ENCODE measurements around the gene KMT2E.
"Not testable (repeated sequence)": the region's sequence is repeated elsewhere in the genome, so short reads cannot be mapped to it uniquely, and the experiment has no call there.

Gene KMT2E, protein sequence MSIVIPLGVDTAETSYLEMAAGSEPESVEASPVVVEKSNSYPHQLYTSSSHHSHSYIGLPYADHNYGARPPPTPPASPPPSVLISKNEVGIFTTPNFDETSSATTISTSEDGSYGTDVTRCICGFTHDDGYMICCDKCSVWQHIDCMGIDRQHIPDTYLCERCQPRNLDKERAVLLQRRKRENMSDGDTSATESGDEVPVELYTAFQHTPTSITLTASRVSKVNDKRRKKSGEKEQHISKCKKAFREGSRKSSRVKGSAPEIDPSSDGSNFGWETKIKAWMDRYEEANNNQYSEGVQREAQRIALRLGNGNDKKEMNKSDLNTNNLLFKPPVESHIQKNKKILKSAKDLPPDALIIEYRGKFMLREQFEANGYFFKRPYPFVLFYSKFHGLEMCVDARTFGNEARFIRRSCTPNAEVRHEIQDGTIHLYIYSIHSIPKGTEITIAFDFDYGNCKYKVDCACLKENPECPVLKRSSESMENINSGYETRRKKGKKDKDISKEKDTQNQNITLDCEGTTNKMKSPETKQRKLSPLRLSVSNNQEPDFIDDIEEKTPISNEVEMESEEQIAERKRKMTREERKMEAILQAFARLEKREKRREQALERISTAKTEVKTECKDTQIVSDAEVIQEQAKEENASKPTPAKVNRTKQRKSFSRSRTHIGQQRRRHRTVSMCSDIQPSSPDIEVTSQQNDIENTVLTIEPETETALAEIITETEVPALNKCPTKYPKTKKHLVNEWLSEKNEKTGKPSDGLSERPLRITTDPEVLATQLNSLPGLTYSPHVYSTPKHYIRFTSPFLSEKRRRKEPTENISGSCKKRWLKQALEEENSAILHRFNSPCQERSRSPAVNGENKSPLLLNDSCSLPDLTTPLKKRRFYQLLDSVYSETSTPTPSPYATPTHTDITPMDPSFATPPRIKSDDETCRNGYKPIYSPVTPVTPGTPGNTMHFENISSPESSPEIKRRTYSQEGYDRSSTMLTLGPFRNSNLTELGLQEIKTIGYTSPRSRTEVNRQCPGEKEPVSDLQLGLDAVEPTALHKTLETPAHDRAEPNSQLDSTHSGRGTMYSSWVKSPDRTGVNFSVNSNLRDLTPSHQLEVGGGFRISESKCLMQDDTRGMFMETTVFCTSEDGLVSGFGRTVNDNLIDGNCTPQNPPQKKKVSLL (N-terminal part only)
- 45.2 to 218 (median 80.0) reads per million in 17 experiments for total RNA-seq

DNA sequence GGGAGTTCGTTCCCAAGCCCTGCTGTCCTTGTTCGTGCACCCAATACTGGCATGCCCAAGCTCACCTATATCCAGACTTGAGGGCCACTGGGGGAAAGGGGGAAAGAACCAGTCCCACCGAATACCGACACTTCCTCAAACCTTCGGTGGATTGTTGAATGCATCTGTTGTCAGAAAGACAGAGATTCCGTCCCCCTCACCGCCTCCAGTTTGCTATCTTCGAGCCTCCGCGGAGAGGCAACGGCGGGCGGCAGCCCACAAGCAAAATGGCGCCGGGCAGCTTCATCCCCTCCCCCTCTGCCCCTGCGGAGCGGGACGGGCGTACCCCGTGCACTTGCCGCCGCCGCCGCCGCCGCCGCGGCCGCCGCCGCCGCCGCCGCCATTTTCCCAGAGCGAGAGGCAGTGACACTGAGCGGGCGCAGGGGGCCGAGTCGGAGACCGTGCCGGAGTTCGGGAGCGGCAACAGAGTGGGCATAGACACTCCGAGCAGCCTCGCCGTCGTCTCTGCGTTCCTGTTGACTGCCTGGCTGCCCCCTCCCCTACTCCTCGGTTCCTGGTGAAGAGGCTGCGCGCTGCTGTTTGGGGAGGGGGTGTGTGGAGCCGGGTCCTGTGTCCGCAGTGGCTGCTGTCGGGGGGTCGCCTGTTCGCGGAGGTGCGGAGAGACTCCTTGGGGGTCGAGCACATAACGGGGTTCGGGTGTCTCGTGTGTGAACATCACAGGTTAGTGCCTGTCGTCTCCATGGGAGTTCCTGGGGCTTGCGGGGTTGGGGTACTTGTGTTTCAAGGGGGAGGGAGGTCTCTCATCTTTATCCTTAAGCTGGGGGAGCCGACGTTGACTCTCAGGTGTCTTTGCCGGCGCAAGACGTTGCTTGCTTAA is at the start of gene KMT2E:
KMT2E (plus strand) TSS at position 390 of the 877 bp plus-strand sequence. CDS start 26,748 bp downstream, outside the sequence.
- peak; percentile 93 to 97 (median 96) for DNase-seq

DNA sequence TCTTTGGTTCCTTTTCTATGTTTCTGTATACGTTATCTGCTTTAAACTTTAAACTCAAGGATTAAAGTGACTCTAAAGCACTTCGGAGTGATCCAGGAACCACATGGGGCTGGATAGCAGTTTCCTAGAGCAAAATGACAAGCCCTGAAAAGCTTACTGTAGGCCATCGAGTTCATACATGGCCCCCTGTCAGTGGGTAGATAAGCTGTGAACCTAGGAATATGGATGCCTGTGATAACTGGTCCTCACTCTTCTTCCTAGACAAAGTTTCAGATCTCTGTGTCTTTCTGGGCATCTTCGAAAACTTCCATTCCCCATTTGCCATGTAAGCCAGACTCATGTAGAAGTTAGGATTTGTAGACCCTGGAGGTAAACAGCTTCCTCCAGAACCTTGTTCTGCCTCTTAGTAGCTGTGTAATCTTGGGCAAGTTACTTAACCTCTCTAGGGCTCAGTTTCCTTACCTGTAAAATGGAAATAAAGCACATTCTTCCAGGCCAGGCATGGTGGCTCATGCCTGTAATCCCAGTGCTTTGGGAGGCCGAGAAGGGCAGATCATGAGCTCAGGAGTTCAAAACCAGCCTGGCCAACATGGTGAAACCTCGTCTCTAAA is 49.3 kb upstream of the KMT2E start:
- no peak for DNase-seq

DNA sequence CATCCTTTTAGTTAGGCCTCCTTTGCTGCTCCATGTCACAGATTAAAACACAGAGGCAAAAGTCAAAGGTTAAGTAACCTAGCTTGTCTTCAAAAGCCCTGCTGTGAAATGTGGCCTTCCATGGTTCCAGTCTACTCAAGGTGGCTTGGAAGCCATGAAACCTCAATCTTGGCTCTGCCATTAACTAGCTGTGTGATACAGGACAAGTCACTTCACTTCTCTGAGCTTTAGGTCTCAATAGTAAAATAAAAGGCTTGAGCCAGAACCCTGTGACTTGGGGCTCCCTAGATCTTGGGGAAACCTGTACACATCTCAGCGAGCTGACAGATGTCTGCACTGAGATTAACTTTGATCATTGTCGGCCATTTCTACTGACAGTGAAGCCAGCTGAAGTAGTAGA is 48.0 kb upstream of the KMT2E start:
- DNase-seq: no peak

DNA sequence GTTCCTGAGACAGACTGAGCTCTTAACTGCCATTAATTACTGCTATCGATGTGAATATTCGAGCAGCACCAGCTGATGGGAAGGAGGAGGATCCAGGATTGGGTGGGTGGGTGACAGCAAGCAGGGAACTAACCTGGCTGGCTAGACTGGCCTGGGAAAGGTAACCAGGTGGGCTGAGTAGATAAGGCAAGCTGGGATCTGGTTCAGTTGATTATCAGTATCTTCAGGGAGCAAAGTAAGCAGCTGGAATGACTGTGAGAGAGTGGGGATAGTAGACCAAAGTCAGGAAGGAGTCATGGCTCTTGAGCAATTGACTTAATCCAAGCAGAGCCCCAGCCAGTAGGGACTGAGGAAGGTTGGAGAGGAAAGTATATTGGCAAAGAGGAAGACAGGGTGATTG is 46.9 kb upstream of the KMT2E start:
- no peak for DNase-seq

DNA sequence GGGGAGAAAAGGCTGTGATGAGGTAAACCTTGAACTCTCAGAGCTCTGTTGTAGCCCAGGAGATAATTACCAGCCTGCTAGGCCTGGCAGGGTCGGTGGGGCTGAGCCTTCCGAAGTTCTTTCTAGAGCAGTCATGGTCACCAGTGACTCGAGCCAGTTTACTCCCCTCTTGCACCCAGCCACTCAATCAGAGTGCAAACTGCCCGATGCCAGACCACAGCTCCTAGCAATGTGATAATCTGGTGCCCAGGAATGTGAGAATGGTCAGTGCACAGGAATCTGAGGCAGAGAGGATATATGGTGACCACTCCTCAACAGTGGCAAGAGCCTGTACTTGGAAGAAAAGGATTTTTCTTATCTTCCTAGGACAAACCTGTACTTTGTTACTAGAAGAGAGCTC is 46.4 kb upstream of the KMT2E start:
- no peak for DNase-seq

DNA sequence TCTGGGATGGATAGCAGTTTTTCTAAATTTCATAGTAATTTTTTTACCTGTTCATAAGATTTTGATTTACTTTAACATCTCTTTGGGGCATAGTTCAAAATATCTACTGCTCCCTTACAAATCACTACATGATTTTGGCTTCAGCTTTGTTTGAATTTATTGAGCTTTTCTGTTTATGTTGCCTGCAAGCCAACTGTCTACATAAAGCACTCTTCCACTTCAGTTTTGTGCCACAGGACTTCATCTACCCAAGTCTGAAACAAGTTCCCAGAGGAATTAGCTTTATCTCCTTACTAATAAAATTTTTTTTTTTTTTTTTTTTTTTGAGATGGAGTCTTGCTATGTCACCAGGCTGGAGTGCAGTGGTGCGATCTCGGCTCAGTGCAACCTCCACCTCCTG is 45.4 kb upstream of the KMT2E start:
- DNase-seq: no peak

DNA sequence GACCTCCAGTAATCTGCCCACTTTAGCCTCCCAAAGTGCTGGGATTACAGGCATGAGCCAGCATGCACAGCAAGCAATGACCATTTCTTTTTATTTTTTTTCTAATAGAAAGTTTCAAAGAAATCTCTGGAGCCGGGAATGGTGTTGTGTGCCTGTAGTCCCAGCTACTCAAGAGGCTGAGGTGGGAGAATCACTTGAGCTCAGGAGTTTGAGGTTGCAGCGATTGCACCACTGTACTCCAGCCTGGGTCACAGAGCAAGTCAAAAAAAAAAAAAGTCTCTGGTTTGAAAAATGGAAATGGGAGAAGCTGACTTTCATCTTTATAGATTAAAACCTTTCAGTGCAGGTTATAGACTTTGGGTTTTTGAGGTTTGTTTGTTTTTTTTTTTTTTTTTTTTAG is 44.8 kb upstream of the KMT2E start:
- DNase-seq: no peak

DNA sequence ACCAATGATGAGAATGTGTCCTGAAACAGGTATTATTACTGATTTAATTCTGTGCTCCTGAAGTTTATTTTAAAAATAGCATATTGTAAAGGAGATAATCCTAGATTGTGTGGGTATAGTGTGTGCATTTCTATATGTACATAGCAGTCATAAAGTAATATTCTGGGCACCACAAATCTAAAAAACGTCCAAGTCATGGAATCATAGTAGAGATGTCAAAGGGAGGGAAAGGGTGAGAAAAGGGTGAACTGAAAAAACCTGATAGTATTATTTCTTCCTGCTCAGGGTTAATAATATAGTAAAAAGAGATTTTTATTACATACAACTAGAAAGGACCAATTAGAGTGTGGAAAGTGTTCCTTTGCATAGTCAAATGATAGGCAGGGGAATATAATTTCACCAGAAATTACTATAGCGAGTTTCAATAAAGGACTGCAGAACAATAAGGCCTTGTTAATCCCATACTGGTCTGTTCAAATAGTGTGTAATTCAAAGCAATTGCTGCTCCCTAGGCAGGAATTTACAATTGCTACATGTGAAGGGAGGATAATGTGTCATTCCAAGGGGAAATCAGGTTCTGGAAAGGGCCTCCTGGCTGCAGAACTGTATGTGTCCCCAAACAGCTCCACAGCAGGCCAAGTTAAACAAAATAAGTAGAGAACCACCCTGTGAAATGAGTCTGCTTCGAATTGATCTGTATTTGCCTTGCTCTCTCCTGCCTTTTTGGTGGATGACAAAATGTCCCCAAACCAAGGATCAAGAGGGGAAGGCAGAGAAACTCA is 42.5 kb upstream of the KMT2E start:
- no peak for DNase-seq

DNA sequence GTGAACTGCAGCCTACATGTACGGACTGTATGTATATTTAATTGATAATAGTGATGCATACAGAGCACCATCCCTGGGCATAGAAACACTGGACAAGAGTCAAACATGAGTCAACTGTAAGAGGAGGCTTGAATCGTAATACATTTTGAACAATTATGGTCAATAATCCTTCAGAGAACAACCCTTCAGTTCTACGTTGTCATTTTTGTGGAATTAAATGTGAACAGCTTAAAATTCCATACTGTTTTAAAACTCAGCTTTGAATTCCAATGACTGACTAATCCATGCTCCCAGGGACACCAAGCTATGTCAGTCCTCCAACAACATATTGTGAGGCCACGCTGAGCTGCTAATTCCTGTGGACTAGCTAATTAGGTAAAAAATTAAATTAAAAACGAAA is 41.5 kb upstream of the KMT2E start:
- DNase-seq: no peak

DNA sequence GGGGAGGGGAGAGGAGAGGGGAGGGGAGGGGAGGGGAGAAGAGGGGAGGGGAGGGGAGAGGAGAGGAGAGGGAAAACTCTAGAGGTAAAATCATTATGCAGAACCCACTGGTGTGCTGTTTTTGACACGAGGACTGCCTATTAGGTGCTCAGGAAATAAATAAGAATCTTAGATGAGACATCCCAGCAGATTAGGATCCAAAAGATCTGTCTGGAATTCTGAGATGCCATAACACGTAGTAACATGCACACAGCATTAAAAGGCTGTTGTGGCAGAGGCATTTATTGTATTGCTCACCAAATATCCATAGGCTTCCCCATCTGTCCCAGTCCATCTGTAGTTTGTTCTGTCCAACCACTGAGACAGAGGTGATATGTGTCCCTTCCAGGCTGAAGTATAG is 40.8 kb upstream of the KMT2E start:
- DNase-seq: no peak

DNA sequence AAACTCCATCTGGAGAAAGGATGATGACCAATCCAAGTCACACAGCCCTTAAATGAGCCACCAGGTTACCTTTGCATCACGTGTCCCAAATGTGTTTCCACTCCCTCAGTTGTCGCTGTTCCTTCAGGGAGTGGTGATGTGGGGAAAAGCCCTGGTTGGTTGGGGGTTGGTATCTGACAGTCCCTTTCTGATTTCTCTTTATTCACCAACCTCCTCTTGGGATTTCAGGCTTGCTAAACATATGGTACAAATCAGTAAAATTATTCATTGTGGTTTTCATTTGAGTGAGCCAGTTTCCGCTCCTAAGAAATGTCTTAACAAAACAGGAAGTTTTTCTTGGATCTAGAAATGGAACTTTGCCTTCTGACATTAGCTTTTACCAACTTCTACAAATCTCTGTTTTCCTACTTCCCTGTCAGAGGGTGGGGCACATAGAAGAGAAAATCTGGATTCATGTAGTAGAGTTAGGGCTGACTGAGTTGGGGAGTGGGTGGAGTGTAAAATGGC is 40.0 kb upstream of the KMT2E start:
- peak; percentile 60 to 89 (median 72) for DNase-seq

DNA sequence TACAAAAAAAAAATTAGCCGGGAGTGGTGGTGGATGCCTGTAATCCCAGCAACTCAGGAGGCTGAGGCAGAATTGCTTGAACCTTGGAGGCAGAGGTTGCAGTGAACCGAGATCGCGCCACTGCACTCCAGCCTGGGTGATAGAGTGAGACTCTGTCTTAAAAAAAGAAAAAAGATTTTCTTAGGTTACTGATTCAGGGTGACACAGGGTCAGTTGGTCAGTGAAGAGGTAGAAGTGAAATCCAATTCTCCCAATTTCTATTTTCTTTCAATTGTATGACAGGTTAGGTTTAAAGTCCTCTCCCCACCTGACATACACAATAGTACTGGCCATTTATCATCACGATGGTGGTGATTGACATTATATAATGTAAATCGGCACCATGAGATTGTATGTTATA is 38.5 kb upstream of the KMT2E start:
- DNase-seq: not testable (repeated sequence)

DNA sequence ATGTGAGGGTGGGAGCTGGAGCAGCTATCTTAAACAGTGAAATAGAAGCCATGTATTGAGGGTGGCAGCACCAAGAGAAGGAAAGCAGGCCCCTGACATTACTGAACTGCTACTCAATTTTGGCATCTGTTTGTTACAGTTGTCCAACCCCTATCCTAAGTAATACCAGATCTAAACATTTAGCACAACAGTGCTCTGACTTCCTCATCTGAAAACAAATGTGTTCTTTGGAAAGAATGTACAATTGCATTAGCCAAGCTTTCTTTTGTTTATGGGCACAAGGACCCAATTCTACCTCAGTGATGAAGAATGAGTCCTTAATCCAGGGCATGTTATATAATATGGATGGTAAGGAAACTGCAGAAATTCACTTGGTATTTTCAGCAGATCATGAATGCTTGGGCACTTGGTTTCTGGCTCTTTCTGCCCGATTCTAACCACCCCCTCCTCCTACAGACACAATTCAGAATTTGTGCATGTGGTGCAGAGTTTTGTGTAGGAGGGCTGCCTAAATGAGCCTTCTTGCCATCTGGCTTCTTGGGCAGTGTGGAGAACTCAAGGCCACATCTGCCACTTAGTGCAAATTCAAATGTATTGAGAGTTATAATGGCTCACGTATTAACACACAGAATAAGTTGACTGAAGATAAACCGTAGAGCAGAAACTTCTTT is 36.9 kb upstream of the KMT2E start:
- DNase-seq: peak in 3 of 4 experiments; percentile 51 to 61 (median 53)

DNA sequence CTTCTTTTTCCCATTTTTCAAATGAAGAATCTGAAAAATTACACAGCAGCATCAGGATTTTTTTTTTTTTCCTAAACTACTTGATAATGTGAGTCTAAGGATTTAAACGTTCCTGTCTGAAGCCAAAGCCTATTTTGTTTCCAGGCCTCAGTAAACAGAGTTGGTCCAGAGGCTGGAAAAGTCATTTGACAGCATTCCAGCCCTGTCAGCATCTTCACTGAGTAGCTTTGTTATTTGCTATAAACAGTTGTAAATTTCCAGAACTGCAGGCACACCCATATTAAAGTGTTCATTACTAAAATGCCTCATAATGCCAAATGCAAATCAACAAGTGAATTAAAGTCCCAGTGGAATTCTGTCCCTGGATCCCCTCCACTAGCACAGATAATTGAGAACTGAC is 35.5 kb upstream of the KMT2E start:
- DNase-seq: no peak

DNA sequence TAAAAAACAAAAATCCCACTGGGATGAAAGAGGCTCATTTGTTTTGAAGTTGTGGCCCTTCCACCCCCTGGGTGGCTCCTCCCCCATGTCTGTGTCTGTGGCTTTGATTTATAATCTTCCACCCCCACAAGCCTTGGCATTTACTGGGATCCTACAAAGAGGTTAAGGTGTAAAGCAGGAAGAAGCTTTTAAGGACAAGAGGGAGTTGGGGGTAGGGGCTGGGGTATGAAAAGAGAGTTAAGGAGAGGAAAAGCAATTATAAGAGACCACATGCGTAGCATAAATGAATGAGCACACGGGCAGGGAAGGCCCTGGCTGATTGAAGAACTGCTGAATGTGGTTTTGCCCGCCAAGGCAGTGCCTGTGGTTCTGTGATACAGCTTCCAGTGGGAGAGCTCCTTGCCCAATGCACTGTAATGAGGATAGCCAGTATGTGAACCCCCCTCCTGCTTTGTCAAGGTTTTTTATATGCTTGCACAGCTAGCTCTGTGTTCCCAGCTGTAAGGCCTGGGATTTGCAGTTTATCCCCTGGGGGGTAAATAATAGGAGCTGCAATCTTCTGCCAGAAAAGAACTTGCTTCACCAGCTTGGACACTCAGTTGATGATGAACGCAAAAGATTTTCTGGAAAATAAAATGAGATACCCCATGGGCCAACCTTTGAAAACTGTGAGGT is 34.7 kb upstream of the KMT2E start:
- peak; percentile 40 to 71 (median 56) for DNase-seq

DNA sequence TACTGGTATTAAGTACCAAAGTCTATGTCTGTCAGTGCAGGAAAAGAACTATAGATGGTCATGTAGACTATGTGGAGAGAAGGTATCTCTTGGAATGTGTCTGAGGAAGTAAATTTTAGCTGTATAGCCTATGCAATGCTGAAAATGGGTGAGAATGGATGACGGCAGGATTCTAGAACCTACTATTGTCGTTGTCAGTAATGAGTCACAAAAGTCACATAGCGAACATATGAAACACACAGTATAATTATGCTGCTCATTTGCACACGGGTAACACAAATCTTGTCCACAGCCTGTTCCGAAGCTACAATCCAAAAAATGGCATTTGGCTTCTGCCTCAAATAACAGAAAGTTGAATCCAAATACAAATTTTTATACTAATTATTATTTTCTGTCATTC is 33.6 kb upstream of the KMT2E start:
- no peak for DNase-seq

DNA sequence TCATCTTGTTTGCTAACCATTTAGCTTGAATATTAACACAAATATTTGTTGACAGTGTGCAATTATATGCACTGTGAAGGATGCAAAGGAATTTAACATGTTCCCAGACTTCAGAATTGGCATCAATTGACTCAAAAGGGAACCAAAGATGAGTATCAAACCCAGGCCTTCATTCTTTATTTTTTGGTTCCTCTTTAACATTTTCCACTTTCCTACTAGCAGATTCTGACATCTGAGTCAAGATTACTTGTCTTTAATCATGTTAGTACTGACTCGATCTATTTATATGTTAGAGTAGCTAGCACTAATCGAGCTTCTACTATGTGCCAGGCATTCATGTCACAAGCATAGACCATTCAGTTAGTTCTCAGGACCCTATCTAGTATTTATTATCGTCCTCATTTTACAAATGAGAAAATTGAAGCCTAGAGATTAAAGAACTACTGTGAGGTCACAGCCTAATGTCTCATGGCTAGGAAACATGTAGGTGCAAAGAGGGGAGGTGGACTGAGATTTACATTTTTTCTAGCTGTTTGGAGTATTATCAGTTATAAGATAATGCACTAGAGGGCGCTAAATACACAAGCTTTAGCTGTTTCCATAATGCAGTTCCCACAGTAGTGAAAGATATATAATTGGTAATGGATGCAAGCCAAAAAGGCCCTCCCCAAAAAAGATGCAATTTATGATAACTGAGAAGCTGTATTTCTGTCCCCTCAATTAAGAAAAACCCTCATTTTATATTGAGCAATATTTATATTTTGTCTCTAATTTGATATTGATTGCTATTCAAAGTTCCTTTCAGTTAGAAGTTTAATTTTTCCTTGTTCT is 32.9 kb upstream of the KMT2E start:
- DNase-seq: peak; percentile 29 to 90 (median 68)

DNA sequence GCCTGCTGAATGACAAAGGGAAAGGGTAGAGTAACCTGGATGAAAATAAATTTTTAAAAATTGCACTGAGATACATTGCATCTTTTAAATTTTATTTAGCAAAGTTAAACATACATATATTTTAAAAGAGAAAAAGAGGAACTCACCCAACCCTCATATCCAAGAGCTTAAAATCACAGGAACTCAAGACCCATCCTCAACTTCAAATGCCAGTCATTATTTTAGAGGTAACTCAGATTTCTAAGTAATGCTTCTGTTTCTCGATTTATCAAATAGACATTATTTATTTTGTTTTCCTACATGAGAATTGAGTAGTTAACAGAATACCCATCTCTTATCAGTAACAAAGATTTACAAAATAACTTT is 32.4 kb upstream of the KMT2E start:
- DNase-seq: peak in 2 of 4 experiments; percentile 38 to 45

Data from suppressor macrophage (primary cell).